AG04450 (cell line): Measurements from ENCODE around the gene TUBGCP5. TPM values are rescaled to one million over a fixed set of nuclear protein-coding genes. Genes with fewer than 3 reads are reported as not detected.

Experiments
- CTCF ChIA-PET: fragments of 300-600, 350-600 bp; formaldehyde crosslinking; extraction: SDS; loops from one replicate; lab custom pipeline; 2022; ENCODE audit warnings: antibody characterized with exemption, inconsistent platforms; lab: Charles Lee
- POLR2A ChIA-PET: fragments of 350-600 bp; formaldehyde crosslinking; extraction: SDS; loops from one replicate; lab custom pipeline; 2021; ENCODE audit warnings: antibody characterized with exemption, inconsistent platforms; lab: Yijun Ruan, JAX
- DNase-seq: peaks from one replicate; pipeline ENCODE4 v3.0.0-alpha.2; 2011; ENCODE audit warnings: low read depth, low spot score
- H3K27ac ChIP-seq: one replicate; pipeline ENCODE4 v1.5.1; 2012; ENCODE audit warnings: low read depth, low read length, control low read depth
- H3K27me3 ChIP-seq: one replicate; pipeline ENCODE4 v1.6.0; 2012; ENCODE audit warnings: low read length; ENCODE audit not compliant: control insufficient read depth, insufficient read depth
- H3K4me3 ChIP-seq: 2 replicates; pipeline ENCODE4 v1.5.1; 2011; ENCODE audit warnings: mild to moderate bottlenecking, low read depth, low read length, control low read depth
- H3K9me3 ChIP-seq: 2 replicates; pipeline ENCODE4 v1.5.1; 2012; ENCODE audit warnings: low read length; ENCODE audit not compliant: control insufficient read depth, insufficient read depth
- polyA plus RNA-seq: library from polyadenylated mRNA; depleted of rRNA; stranded (reverse); fragments of >200 nt; gene quantifications from 2 replicates; pipeline ENCODE4 v1.2.3, GENCODE V29; 2011
- TF ChIP-seq, protein P1 (sequence below): IDR thresholded peaks from 2 replicates; pipeline ENCODE4 v1.5.1; 2011; ENCODE audit warnings: low read depth, low read length, control low read depth, inconsistent platforms

The TUBGCP5 gene
- polyA plus RNA-seq, 1 experiment: 15.7 TPM

DNA sequence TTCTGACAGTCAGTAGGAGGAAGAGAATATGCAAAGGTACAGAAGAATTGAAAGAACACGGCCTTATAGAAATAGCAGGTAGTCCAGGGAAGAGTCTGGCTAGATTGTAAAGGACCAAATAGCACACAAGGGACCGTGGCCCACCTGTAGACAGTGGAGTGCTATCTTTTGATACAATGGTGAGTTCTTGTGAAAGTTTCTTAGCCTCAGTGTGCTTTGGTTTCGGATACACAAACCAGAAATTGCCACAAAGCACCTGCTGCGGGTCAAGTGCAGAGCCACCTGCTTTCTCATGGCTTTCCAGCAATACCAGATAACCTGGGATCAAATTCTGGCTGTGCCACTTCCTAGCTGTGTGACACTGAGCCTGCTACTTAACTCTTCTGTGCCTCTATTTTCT, 36.6 kb upstream of the TUBGCP5 start:
- Histone ChIP-seq H3K27me3 (no peaks in the 10 kb centered on the region), H3K27ac (no peak overlapping the region), H3K4me3 (no peak overlapping the region), H3K9me3 (no peaks in the 10 kb centered on the region; the same call in 1 of the 2 replicates)
- ChIA-PET CTCF (no interaction called here), POLR2A (no interaction called here)
- DNase-seq: no peak
- TF ChIP-seq, protein P1, sequence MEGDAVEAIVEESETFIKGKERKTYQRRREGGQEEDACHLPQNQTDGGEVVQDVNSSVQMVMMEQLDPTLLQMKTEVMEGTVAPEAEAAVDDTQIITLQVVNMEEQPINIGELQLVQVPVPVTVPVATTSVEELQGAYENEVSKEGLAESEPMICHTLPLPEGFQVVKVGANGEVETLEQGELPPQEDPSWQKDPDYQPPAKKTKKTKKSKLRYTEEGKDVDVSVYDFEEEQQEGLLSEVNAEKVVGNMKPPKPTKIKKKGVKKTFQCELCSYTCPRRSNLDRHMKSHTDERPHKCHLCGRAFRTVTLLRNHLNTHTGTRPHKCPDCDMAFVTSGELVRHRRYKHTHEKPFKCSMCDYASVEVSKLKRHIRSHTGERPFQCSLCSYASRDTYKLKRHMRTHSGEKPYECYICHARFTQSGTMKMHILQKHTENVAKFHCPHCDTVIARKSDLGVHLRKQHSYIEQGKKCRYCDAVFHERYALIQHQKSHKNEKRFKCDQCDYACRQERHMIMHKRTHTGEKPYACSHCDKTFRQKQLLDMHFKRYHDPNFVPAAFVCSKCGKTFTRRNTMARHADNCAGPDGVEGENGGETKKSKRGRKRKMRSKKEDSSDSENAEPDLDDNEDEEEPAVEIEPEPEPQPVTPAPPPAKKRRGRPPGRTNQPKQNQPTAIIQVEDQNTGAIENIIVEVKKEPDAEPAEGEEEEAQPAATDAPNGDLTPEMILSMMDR: no peak

DNA sequence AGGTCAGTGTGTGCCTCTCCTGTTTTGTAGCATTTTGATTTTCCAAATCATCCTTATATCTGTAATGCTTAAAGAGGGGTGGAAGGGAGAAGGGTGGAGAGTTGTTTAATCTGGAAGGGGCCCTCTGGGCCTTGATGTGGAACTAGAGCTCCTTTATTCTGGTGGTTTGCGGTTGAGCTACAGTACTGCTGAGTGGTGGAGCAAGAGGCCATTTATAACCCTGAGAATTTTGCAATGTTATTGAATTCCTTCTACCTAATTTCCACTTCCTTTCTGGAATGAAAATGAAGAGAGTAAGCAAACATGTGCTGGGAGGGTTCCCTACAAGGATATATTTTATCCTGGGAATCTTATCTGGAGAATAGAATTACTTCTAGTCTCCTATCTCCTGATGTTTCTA, 35.3 kb upstream of the TUBGCP5 start:
- CTCF ChIA-PET: no interaction called here
- DNase-seq: no peak

DNA sequence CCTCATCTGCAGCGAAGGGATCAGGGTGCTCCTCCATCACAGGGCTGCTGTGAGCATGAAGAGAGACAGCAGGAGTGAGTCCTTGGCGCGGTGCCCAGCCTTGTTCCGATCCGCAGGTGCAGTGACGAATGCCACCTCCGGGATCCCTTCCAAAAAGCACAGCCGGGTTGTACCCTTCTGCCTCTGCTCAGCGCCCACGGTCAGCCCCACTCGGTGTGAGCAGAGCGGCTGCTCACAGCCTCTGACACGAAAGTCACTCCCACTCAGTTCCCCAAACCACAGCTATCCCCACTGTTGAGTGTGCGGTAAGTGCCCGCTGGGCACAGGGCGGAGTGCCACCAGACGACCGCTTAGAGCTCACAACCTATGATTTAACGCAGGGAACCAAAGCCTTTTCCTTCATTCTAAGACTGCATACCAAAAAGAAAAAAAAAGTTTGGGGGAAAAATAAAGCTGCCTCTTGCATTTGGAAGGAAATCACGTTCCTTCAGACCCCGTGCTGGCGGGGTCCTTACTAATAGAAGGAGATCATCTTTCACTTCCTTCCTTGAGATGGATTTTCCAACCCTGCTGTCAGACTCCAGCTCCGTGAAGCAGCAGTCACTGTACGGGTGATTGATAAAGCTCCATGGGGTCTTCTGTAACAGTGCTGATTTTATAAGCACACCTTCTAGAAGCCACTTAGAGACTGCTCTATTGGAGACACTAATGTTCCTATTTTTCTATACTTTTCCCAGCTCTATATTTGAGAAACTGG, 34.7 kb upstream of the TUBGCP5 start:
- Histone ChIP-seq H3K9me3 (peaks cover 4% of the 10 kb centered on the region), H3K27me3 (no peaks in the 10 kb centered on the region), H3K27ac (no peak overlapping the region), H3K4me3 (no peak overlapping the region)
- no peak for DNase-seq
- CTCF ChIA-PET: no interaction called here
- TF ChIP-seq, protein P1: no peak
- POLR2A ChIA-PET: no interaction called here

More for the DNA sequence above, 35.3 kb upstream of the TUBGCP5 start:
- POLR2A ChIA-PET: no interaction called here
- Histone ChIP-seq H3K4me3 (no peak overlapping the region), H3K27me3 (no peaks in the 10 kb centered on the region), H3K9me3 (no peaks in the 10 kb centered on the region; the same call in 1 of the 2 replicates), H3K27ac (no peak overlapping the region)
- TF ChIP-seq, protein P1: no peak

DNA sequence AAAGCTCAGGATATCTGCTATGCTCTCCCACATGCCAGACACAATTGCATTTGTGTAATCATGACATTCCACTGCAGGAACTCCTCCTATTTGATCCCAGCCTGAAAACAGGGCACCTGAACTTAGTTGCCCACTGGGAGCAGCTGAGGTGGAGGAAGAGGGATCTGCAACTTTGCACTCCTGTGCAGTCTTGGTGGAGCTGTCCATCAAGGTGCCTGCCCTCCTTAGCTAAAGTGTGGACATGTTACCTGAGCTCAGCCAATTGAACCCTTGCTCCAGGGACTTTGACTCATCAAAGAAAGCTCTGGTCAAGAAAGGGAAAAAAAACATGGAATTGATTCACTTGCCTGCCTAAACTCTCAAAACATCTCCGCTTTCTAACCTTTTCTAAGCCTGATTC, 33.3 kb upstream of the TUBGCP5 start:
- TF ChIP-seq, protein P1: no peak
- no peaks in the 10 kb centered on the region for H3K27me3 ChIP-seq
- ChIA-PET POLR2A (no interaction called here), CTCF (no interaction called here)
- H3K4me3 ChIP-seq: no peak overlapping the region
- H3K9me3 ChIP-seq: peaks cover 19% of the 10 kb centered on the region
- DNase-seq: no peak
- no peak overlapping the region for H3K27ac ChIP-seq

DNA sequence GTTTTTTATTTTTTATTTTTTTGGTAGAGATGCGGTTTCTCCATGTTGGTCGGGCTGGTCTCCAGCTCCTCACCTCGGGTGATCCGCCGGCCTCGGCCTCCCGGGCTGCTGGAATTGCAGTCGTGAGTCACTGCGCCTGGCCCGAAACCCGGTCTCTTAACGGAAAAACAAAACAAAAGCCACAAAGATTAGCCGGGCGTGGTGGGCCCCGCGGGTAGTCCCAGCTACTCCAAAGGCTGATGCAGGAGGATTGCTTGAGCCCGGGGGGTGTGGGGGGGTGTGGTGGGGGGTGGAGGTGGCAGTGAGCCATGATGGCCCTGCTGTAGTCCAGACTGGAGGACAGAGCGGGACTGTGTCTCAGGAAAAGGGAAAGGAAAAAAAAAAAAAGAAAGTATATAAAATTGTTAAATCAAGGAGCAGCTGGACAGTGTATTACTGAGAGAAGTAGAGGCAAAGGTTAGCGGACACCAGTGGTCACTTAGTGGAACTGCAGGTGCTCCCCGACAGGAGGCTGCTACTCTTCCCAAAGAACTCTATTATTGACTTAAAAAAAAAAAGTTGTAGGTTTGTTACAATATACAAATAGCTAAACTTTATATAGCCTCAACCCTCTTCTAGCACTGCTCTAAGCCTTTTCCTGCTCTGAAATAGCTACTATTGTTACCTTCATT, 30.3 kb upstream of the TUBGCP5 start:
- CTCF ChIA-PET: interaction anchor here (0.6 kb wide), 1 partner anchor 86 kb away, joined by 3 read pairs; no protein-coding TSS in a partner anchor
- no peaks in the 10 kb centered on the region for H3K27me3 ChIP-seq

More for the DNA sequence above, 30.3 kb upstream of the TUBGCP5 start:
- H3K4me3 ChIP-seq: no peak overlapping the region
- POLR2A ChIA-PET: no interaction called here
- no peak for DNase-seq
- H3K9me3 ChIP-seq: peaks cover 41% of the 10 kb centered on the region
- TF ChIP-seq, protein P1: no peak
- no peak overlapping the region for H3K27ac ChIP-seq
